Suprapubic skin (tissue), 3 donors: ENCODE results near the gene FAM72A.
"Not testable (repeated sequence)": the region's sequence is repeated elsewhere in the genome, so short reads cannot be mapped to it uniquely, and the experiment has no call there.

Experiments
- CTCF ChIP-seq, 2 donors: fragments of 200-600 bp in 1 of 2; fragments of 450-650 bp in 1 of 2; sonication (generic) in 1 of 2; IDR thresholded peaks; one replicate each; pipeline ENCODE4 v1.5.1; 2016 to 2019; ENCODE audit warnings: antibody characterized with exemption in 2 of 2, mild to moderate bottlenecking in 1 of 2, moderate library complexity in 1 of 2
- EP300 ChIP-seq: sonication (generic); formaldehyde crosslinking; IDR thresholded peaks from one replicate; pipeline ENCODE4 v1.6.1; 2017; ENCODE audit warnings: antibody characterized with exemption
- POLR2A ChIP-seq, 2 donors: fragments of 450-650 bp; IDR thresholded peaks; one replicate each; pipeline ENCODE4 v1.6.1; 2017; ENCODE audit warnings: antibody characterized with exemption in 2 of 2, mild to moderate bottlenecking in 2 of 2, moderate library complexity in 2 of 2

GRCh38 chr1:206235190-206235589 is 32.6 kb upstream of the FAM72A start:
- TF ChIP-seq POLR2A (IDR thresholded peaks at IDR 0.05); CTCF (IDR thresholded peaks at IDR 0.05); EP300: not testable (repeated sequence)
